ENCODE results near the gene RILPL2. TPM values are rescaled to one million over a fixed set of nuclear protein-coding genes. Genes with fewer than 3 reads are reported as not detected.

RILPL2 gene
- total and polyA plus RNA-seq, 2 of the 13 experiments (the other 11 are each of a cell fraction or from before 2014, with no cell fraction given) = 2.7 to 8.1 TPM

DNA sequence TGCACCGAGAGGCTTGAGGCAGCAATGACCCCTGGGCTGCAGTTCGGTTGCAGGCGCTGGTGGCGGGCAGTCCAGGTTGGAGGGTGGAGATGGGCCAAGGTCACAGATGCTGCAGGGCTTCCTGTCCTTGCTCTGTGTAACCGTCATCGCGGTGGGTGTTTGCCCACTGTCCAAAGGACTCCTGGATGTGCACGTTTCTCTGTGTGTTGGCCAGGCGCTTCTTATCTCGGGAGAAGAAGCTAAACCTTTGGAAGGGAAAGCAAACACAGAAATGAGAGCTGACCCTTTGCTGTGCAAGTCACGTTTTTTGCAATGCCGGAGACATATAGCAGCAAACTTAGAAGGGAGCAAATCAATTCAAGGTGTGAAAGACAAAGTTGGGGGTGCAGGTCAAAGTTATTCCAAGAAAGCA is 36.0 kb upstream of the RILPL2 start (continued):
- TF ChIP-seq RERE (CRISPR knock-in tag; IDR thresholded peaks at IDR 0.05; ENCODE audit: low read depth) (peak; percentile 63; the same call in 1 of the 2 replicates), MYPOP (CRISPR knock-in tag; IDR thresholded peaks at IDR 0.05) (0 out of 2 replicates have a peak, but pooled peaks have one; percentile 32), ZFP41 (CRISPR knock-in tag; IDR thresholded peaks at IDR 0.05; ENCODE audit: borderline replicate concordance) (no peak), TMF1 (CRISPR knock-in tag; IDR thresholded peaks at IDR 0.05; ENCODE audit: low read depth) (no peak), CREB1 (IDR thresholded peaks at IDR 0.05) (0 out of 2 replicates have a peak, but pooled peaks have one; percentile 7), CREB1 (CRISPR knock-in tag; IDR thresholded peaks at IDR 0.05) (no peak), LBX2 (CRISPR knock-in tag; IDR thresholded peaks at IDR 0.05; ENCODE audit: borderline replicate concordance) (no peak), HNF4G (IDR thresholded peaks at IDR 0.05; ENCODE audit: borderline replicate concordance, low read depth, low read length) (peak; percentile 79; the same call in 1 of the 2 replicates), HNF4G (CRISPR knock-in tag; IDR thresholded peaks at IDR 0.05; ENCODE audit: borderline replicate concordance, low read depth) (peak; percentile 84; the same call in 1 of the 2 replicates), GATAD2A (CRISPR knock-in tag; IDR thresholded peaks at IDR 0.05) (peak; percentile 84), ZNF530 (CRISPR knock-in tag; IDR thresholded peaks at IDR 0.05; ENCODE audit: low read depth) (no peak), MAFF (IDR thresholded peaks at IDR 0.05; ENCODE audit: low read depth, low read length) (no peak), DPF2 (CRISPR knock-in tag; IDR thresholded peaks at IDR 0.05; ENCODE audit: borderline replicate concordance, low read depth) (peak; percentile 73; the same call in 1 of the 2 replicates), CSRNP2 (CRISPR knock-in tag; conservative IDR thresholded peaks at IDR 0.05; ENCODE audit: low read depth) (no peak), ZFP37 (CRISPR knock-in tag; IDR thresholded peaks at IDR 0.05; ENCODE audit: borderline replicate concordance) (peak; percentile 72; the same call in 1 of the 2 replicates), SP5 (CRISPR knock-in tag; IDR thresholded peaks at IDR 0.05; ENCODE audit: borderline replicate concordance, low read depth) (peak; percentile 83), AKAP8 (CRISPR knock-in tag; IDR thresholded peaks at IDR 0.05) (peak; percentile 88), ZNF772 (CRISPR knock-in tag; IDR thresholded peaks at IDR 0.05) (peak; percentile 62; the same call in 1 of the 2 replicates), TBL1XR1 (IDR thresholded peaks at IDR 0.05; ENCODE audit: borderline replicate concordance, low read length, partially characterized antibody) (no peak)
- TF ChIP-seq, protein P1, sequence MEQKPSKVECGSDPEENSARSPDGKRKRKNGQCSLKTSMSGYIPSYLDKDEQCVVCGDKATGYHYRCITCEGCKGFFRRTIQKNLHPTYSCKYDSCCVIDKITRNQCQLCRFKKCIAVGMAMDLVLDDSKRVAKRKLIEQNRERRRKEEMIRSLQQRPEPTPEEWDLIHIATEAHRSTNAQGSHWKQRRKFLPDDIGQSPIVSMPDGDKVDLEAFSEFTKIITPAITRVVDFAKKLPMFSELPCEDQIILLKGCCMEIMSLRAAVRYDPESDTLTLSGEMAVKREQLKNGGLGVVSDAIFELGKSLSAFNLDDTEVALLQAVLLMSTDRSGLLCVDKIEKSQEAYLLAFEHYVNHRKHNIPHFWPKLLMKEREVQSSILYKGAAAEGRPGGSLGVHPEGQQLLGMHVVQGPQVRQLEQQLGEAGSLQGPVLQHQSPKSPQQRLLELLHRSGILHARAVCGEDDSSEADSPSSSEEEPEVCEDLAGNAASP (CRISPR knock-in tag; IDR thresholded peaks at IDR 0.05; ENCODE audit: borderline replicate concordance) = peak; percentile 78; the same call in 1 of the 2 replicates

Data from HepG2 (cell line).